Sigmoid colon (tissue), 7 donors: Measurements from ENCODE around the gene GDF3. TPM values are rescaled to one million over a fixed set of nuclear protein-coding genes. Genes with fewer than 3 reads are reported as not detected.

Experiments
- DNase-seq: peaks from one replicate; pipeline ENCODE4 v3.0.0-alpha.2; 2019
- H3K27ac ChIP-seq, 4 donors: fragments of 200-600 bp; sonication (generic); one replicate each; pipeline ENCODE4 v1.5.1; 2016 to 2019; ENCODE audit warnings: mild to moderate bottlenecking in 1 of 4
- H3K27me3 ChIP-seq, 3 donors: fragments of 200-600 bp; sonication (generic); one replicate each; pipeline ENCODE4 v1.5.1; 2019; ENCODE audit warnings: mild to moderate bottlenecking in 1 of 3
- H3K36me3 ChIP-seq, 4 donors: fragments of 200-600 bp; sonication (generic); one replicate each; pipeline ENCODE4 v1.5.1; 2016 to 2019
- H3K4me1 ChIP-seq, 4 donors: fragments of 200-600 bp; sonication (generic); one replicate each; pipeline ENCODE4 v1.5.1; 2017 to 2019
- H3K4me3 ChIP-seq, 4 donors: fragments of 200-600 bp; sonication (generic); one replicate each; pipeline ENCODE4 v1.5.1; 2017 to 2019; ENCODE audit warnings: mild to moderate bottlenecking in 2 of 4, moderate library complexity in 1 of 4
- H3K9me3 ChIP-seq, 4 donors: fragments of 200-600 bp in 3 of 4; sonication (generic) in 3 of 4; one replicate each; pipeline versions ENCODE4 v1.5.1 to v1.6.1; 2013 to 2019
- CTCF ChIP-seq, 4 experiments: fragments of 450-650 bp in 3 of 4; fragments of 200-600 bp in 1 of 4; IDR thresholded peaks; one replicate each; pipeline ENCODE4 v1.5.1; 2016 to 2019; ENCODE audit warnings: antibody characterized with exemption in 4 of 4, mild to moderate bottlenecking in 3 of 4, moderate library complexity in 2 of 4
- EP300 ChIP-seq, 4 donors: sonication (generic); formaldehyde crosslinking; IDR thresholded peaks; one replicate each; pipeline ENCODE4 v1.6.1; 2017; ENCODE audit warnings: antibody characterized with exemption in 4 of 4
- POLR2A ChIP-seq, 2 donors: fragments of 450-650 bp; IDR thresholded peaks; one replicate each; pipeline ENCODE4 v1.6.1; 2016; ENCODE audit warnings: antibody characterized with exemption in 2 of 2, mild to moderate bottlenecking in 2 of 2, moderate library complexity in 2 of 2
- POLR2AphosphoS5 ChIP-seq, 4 donors: sonication (generic); formaldehyde crosslinking; IDR thresholded peaks; one replicate each; pipeline ENCODE4 v1.6.1; 2017; ENCODE audit warnings: antibody characterized with exemption in 4 of 4
- WGBS, 2 donors: extraction: QIAGEN DNeasy Blood & Tissue Kit; methylation state at CpG; one replicate each; pipeline ENCODE4 v1.1.7; 2013; 5-methylcytosine and 5-hydroxymethylcytosine counted together
- intact Hi-C: fragments of 100-400 bp; cut with DNase I; formaldehyde crosslinking; loops from one replicate; pipeline ENCODE4 v1.15.1; 2023
- polyA plus RNA-seq, 3 donors: library from polyadenylated mRNA; stranded (reverse); fragments of 200-250 nt; gene quantifications; one replicate each; pipeline ENCODE4 v1.2.3, GENCODE V29; 2013
- total RNA-seq, 4 donors: library from RNA; depleted of rRNA; stranded (reverse); fragments of >200 nt; gene quantifications; one replicate each; pipeline ENCODE4 v1.1.0, GENCODE V29; 2016
- donor health status: healthy with polysubstance abuse.
- donor health status: Bipolar disorder and iron deficiency.
- donor health status: healthy.

The GDF3 gene
- total and polyA plus RNA-seq, 7 donors = not detected

- intact Hi-C loops = no loop called here
- no peaks in the 10 kb centered on the region for H3K4me1 ChIP-seq
- no peaks in the 10 kb centered on the region for H3K27me3 ChIP-seq
- WGBS, 2 donors = 78 to 83% methylated on average over 7 of the region's 7 CpGs
- H3K9me3 ChIP-seq = no peaks in the 10 kb centered on the region
- no peak within 1 kb of the TSS for H3K4me3 ChIP-seq
- no peak for DNase-seq
- H3K36me3 ChIP-seq = no peaks in the 10 kb centered on the region
- no peak within 1 kb of the TSS for H3K27ac ChIP-seq
- TF ChIP-seq POLR2A (IDR thresholded peaks at IDR 0.05) (no peak), EP300 (IDR thresholded peaks at IDR 0.05) (no peak)
These were observed 15.6 kb upstream of the GDF3 start, which contains the start of gene DPPA3 for GRCh38 chr12:7711133-7711532. TSS of gene DPPA3 (plus strand) at chr12:7711433. CDS start at chr12:7711571, 138 bp downstream.

GRCh38 chr12:7709969-7710675 lies 14.5 kb upstream of the GDF3 start:
- no peak overlapping the region for H3K4me3 ChIP-seq
- TF ChIP-seq EP300 (IDR thresholded peaks at IDR 0.05) = no peak
- no peak for TF ChIP-seq CTCF (IDR thresholded peaks at IDR 0.05)
- TF ChIP-seq POLR2AphosphoS5 (IDR thresholded peaks at IDR 0.05) = no peak
- no peak for TF ChIP-seq POLR2A (IDR thresholded peaks at IDR 0.05)
- H3K9me3 ChIP-seq = no peaks in the 10 kb centered on the region
- no peaks in the 10 kb centered on the region for H3K4me1 ChIP-seq
- no peaks in the 10 kb centered on the region for H3K27me3 ChIP-seq
- no peaks in the 10 kb centered on the region for H3K36me3 ChIP-seq
- no peak for DNase-seq
- H3K27ac ChIP-seq = no peak overlapping the region
- 68 to 76% methylated on average over 8 of the region's 8 CpGs for WGBS, 2 donors
- intact Hi-C loops = no loop called here

- TF ChIP-seq EP300 (IDR thresholded peaks at IDR 0.05) = no peak
- TF ChIP-seq POLR2A (IDR thresholded peaks at IDR 0.05) = no peak
- TF ChIP-seq CTCF (IDR thresholded peaks at IDR 0.05) = no peak
- no peak for TF ChIP-seq POLR2AphosphoS5 (IDR thresholded peaks at IDR 0.05)
- intact Hi-C loops = no loop called here
These were observed 10.3 kb upstream of the GDF3 start for GRCh38 chr12:7705846-7706245.

GRCh38 chr12:7695237-7695560 lies 376 bp downstream of the GDF3 start:
- intact Hi-C loops = no loop called here
- TF ChIP-seq POLR2AphosphoS5 (IDR thresholded peaks at IDR 0.05) = no peak
- TF ChIP-seq POLR2A (IDR thresholded peaks at IDR 0.05) = no peak
- no peak for TF ChIP-seq EP300 (IDR thresholded peaks at IDR 0.05)
- TF ChIP-seq CTCF (IDR thresholded peaks at IDR 0.05) = no peak
- no peaks in the 10 kb centered on the region for H3K4me1 ChIP-seq
- no peak for DNase-seq
- H3K9me3 ChIP-seq = no peaks in the 10 kb centered on the region
- no peak overlapping the region for H3K4me3 ChIP-seq
- H3K27me3 ChIP-seq = no peaks in the 10 kb centered on the region
- WGBS, 2 donors = 35 to 65% methylated on average over 10 of the region's 10 CpGs
- H3K27ac ChIP-seq = no peak overlapping the region
- no peaks in the 10 kb centered on the region for H3K36me3 ChIP-seq

More at GRCh38 chr12:7705846-7706245, 10.3 kb upstream of the GDF3 start:
- Histone ChIP-seq H3K27me3 (no peaks in the 10 kb centered on the region), H3K9me3 (no peaks in the 10 kb centered on the region), H3K4me1 (no peaks in the 10 kb centered on the region), H3K4me3 (no peak overlapping the region), H3K27ac (no peak overlapping the region), H3K36me3 (no peaks in the 10 kb centered on the region)
- 90% methylated on average over 29 of the region's 29 CpGs for WGBS, 2 donors
- DNase-seq = no peak

GRCh38 chr12:7694556-7695236 lies 879 bp downstream of the GDF3 start:
- no peak overlapping the region for H3K4me3 ChIP-seq
- DNase-seq = no peak
- no peaks in the 10 kb centered on the region for H3K9me3 ChIP-seq
- H3K27me3 ChIP-seq = no peaks in the 10 kb centered on the region
- intact Hi-C loops = no loop called here
- TF ChIP-seq POLR2A (IDR thresholded peaks at IDR 0.05) (no peak), EP300 (IDR thresholded peaks at IDR 0.05) (no peak), POLR2AphosphoS5 (IDR thresholded peaks at IDR 0.05) (no peak), CTCF (IDR thresholded peaks at IDR 0.05) (no peak)
- H3K4me1 ChIP-seq = no peaks in the 10 kb centered on the region
- WGBS, 2 donors = 62 to 70% methylated on average over 3 of the region's 3 CpGs
- no peaks in the 10 kb centered on the region for H3K36me3 ChIP-seq
- no peak overlapping the region for H3K27ac ChIP-seq
